ENCODE results near the gene FMNL2. TPM values are rescaled to one million over a fixed set of nuclear protein-coding genes. Genes with fewer than 3 reads are reported as not detected.

The FMNL2 gene
- total RNA-seq, 1 donor from 2014 or later = 23.4 TPM

Other genes starting within 250 kb of the FMNL2 start
- gene CACNB4, start 236.1 kb upstream of the FMNL2 start, total RNA-seq (ENCODE audit: insufficient read depth, low replicate concordance) = 40.2 TPM
- 48.2 TPM for gene STAM2, start 159.4 kb upstream of the FMNL2 start, total RNA-seq (ENCODE audit: insufficient read depth, low replicate concordance)

All from umbilical cord (tissue), 1 donor.